ENCODE results near the gene DCDC2C. TPM values are rescaled to one million over a fixed set of nuclear protein-coding genes. Genes with fewer than 3 reads are reported as not detected.

The DCDC2C gene
- total and polyA plus RNA-seq, 2 of the 4 experiments (the other 2 are of a cell fraction), result not detected

- Histone ChIP-seq H3K79me1 (ENCODE audit: low read depth in 1 of 2, low read length in 2 of 2) (no peaks in the 10 kb centered on the region), H3K14ac (replicated peaks; ENCODE audit: low read depth, low read length) (no peak overlapping the region), H2BK120ac (ENCODE audit: low read depth, low read length) (no peak overlapping the region), H3K9me1 (ENCODE audit: insufficient read depth, low read length) (peaks cover 5% of the 10 kb centered on the region; the same call in 1 of the 2 replicates), H4K8ac (ENCODE audit: low read depth in 2 of 2, low read length in 2 of 2) (no peak overlapping the region), H2BK20ac (ENCODE audit: low read depth, low read length) (no peak overlapping the region), H3K36me3 (ENCODE audit: control insufficient read depth, insufficient read depth, low read length) (no peaks in the 10 kb centered on the region), H3K27ac (ENCODE audit: insufficient read depth, low read length) (no peak overlapping the region), H3K56ac (ENCODE audit: extremely low read depth, insufficient read depth, low read length) (no peak overlapping the region), H3K4me3 (ENCODE audit: insufficient read depth, low read depth, low read length) (no peak overlapping the region), H3K4ac (ENCODE audit: low read depth, low read length) (no peak overlapping the region), H2BK5ac (ENCODE audit: low read depth, low read length, poor library complexity, severe bottlenecking) (no peak overlapping the region), H3K4me1 (ENCODE audit: control insufficient read depth, insufficient read depth, low read length) (peaks cover 12% of the 10 kb centered on the region), H2BK15ac (ENCODE audit: low read depth, low read length) (no peak overlapping the region), H3K9me3 (ENCODE audit: control insufficient read depth, insufficient read depth, low read length) (no peaks in the 10 kb centered on the region), H3K23ac (ENCODE audit: low read depth, low read length) (no peak overlapping the region), H3K4me2 (ENCODE audit: low read depth, low read length) (no peak overlapping the region), H2AK5ac (ENCODE audit: low read depth, low read length) (no peak overlapping the region), H4K5ac (ENCODE audit: low read depth, low read length) (no peak overlapping the region), H2AK9ac (replicated peaks; ENCODE audit: low read depth, low read length, poor library complexity) (no peak overlapping the region), H4K20me1 (ENCODE audit: insufficient read depth, low read length) (no peaks in the 10 kb centered on the region), H3K18ac (ENCODE audit: low read depth, low read length) (no peak overlapping the region), H2AFZ (replicated peaks; ENCODE audit: low read length, poor library complexity) (no peak overlapping the region), H4K91ac (ENCODE audit: insufficient read depth, low read depth, low read length) (no peak overlapping the region), H3K27me3 (ENCODE audit: control insufficient read depth, insufficient read depth, low read length) (no peaks in the 10 kb centered on the region; the same call in 1 of the 2 replicates), H3K9ac (ENCODE audit: low read depth, low read length) (no peak overlapping the region)
- DNase-seq (no peak), ATAC-seq (ENCODE audit: low read depth) (no peak)
- in situ Hi-C loops (cut with MboI; ENCODE audit: low sequenced_read_pairs) (no loop called here), dilution Hi-C loops (cut with HindIII; ENCODE audit: low sequenced_read_pairs, unreplicated experiment) (no loop called here), intact Hi-C loops (cut with micrococcal nuclease) (no loop called here)
- no peak for TF ChIP-seq MAFK (IDR thresholded peaks at IDR 0.05; ENCODE audit: low read depth, low read length)
- no peak for TF ChIP-seq MXI1 (IDR thresholded peaks at IDR 0.05; ENCODE audit: borderline replicate concordance, low read depth, low read length)
- no peak for TF ChIP-seq NFE2L2 (IDR thresholded peaks at IDR 0.05; ENCODE audit: low read depth, low read length)
- TF ChIP-seq CHD1 (IDR thresholded peaks at IDR 0.05; ENCODE audit: low read depth, low read length), result no peak
- no peak for TF ChIP-seq POLR2A (IDR thresholded peaks at IDR 0.05; ENCODE audit: low read depth, low read length)
- no peak for TF ChIP-seq MAZ (IDR thresholded peaks at IDR 0.05; ENCODE audit: borderline replicate concordance, low read depth, low read length)
- no peak for TF ChIP-seq CEBPB (IDR thresholded peaks at IDR 0.05; ENCODE audit: low read depth, low read length)
- TF ChIP-seq FOS (IDR thresholded peaks at IDR 0.05; ENCODE audit: low read depth, low read length), result no peak
- POLR2A ChIA-PET (ENCODE audit: unreplicated experiment), result no interaction called here
- CTCF ChIA-PET, result interaction anchor here (1.5 kb wide), 1 partner anchor 27 kb away, joined by 6 read pairs; no protein-coding TSS in a partner anchor
- BruUV-seq (replicated peaks), result no TSS peak
- 70% methylated on average over 3 of the region's 3 CpGs; no CpG with 5 or more reads in 1 of the 2 experiments for WGBS, 2 experiments (ENCODE audit: extremely low coverage in 2 of 2, insufficient read length in 1 of 2)
Observed at GRCh38 chr2:3754795-3755194, 51.4 kb downstream of the DCDC2C start.
